Effector memory CD4-positive, alpha-beta T cell (primary cell): Measurements from ENCODE around the gene RASAL2.

Experiments used
- DNase-seq, 3 donors: peaks; one replicate each; pipeline ENCODE4 v3.0.0-alpha.2; 2020
- H3K27ac ChIP-seq: 2 replicates; pipeline ENCODE4 v1.7.0; 2013; ENCODE audit warnings: mild to moderate bottlenecking, low read length, moderate library complexity; ENCODE audit not compliant: insufficient read depth, poor library complexity, severe bottlenecking
- H3K27me3 ChIP-seq: replicated peaks from 2 replicates; pipeline ENCODE4 v1.7.0; 2013; ENCODE audit warnings: mild to moderate bottlenecking, low read length; ENCODE audit not compliant: insufficient read depth, control insufficient read depth, poor library complexity, severe bottlenecking
- H3K36me3 ChIP-seq: 2 replicates; pipeline ENCODE4 v1.7.0; 2013; ENCODE audit warnings: mild to moderate bottlenecking, low read length, moderate library complexity; ENCODE audit not compliant: control insufficient read depth, insufficient read depth
- H3K4me1 ChIP-seq: 2 replicates; pipeline ENCODE4 v1.7.0; 2013; ENCODE audit warnings: low read length, mild to moderate bottlenecking; ENCODE audit not compliant: control insufficient read depth, insufficient read depth, poor library complexity, severe bottlenecking
- H3K4me3 ChIP-seq: 2 replicates; pipeline ENCODE4 v1.7.0; 2013; ENCODE audit warnings: low read length, low read depth, mild to moderate bottlenecking; ENCODE audit not compliant: insufficient read depth, poor library complexity, severe bottlenecking
- H3K9me3 ChIP-seq: 2 replicates; pipeline ENCODE4 v1.7.0; 2013; ENCODE audit warnings: mild to moderate bottlenecking, low read length, moderate library complexity; ENCODE audit not compliant: control insufficient read depth

RASAL2 gene

GRCh38 chr1:178266619-178267066, 172.7 kb downstream of the RASAL2 start:
- Histone ChIP-seq H3K27me3 (no peaks in the 10 kb centered on the region), H3K9me3 (no peaks in the 10 kb centered on the region), H3K4me1 (no peaks in the 10 kb centered on the region), H3K4me3 (no peak overlapping the region), H3K27ac (no peak overlapping the region), H3K36me3 (no peaks in the 10 kb centered on the region)
- no peak for DNase-seq

GRCh38 chr1:178267646-178268094, 173.8 kb downstream of the RASAL2 start:
- no peaks in the 10 kb centered on the region for H3K4me1 ChIP-seq
- H3K27ac ChIP-seq, result no peak overlapping the region
- H3K27me3 ChIP-seq, result no peaks in the 10 kb centered on the region
- H3K9me3 ChIP-seq, result no peaks in the 10 kb centered on the region
- no peak overlapping the region for H3K4me3 ChIP-seq
- no peak for DNase-seq
- no peaks in the 10 kb centered on the region for H3K36me3 ChIP-seq

- no peak overlapping the region for H3K4me3 ChIP-seq
- H3K27ac ChIP-seq, result no peak overlapping the region
- no peaks in the 10 kb centered on the region for H3K9me3 ChIP-seq
- H3K4me1 ChIP-seq, result no peaks in the 10 kb centered on the region
- no peaks in the 10 kb centered on the region for H3K27me3 ChIP-seq
- no peak for DNase-seq
- no peaks in the 10 kb centered on the region for H3K36me3 ChIP-seq
Measured at GRCh38 chr1:178271471-178271870, 177.6 kb downstream of the RASAL2 start.

- no peak for DNase-seq
- Histone ChIP-seq H3K9me3 (no peaks in the 10 kb centered on the region), H3K36me3 (no peaks in the 10 kb centered on the region), H3K4me3 (no peak overlapping the region), H3K27me3 (no peaks in the 10 kb centered on the region), H3K27ac (no peak overlapping the region), H3K4me1 (no peaks in the 10 kb centered on the region)
Measured at GRCh38 chr1:178273707-178274410, 180.0 kb downstream of the RASAL2 start.

- no peaks in the 10 kb centered on the region for H3K9me3 ChIP-seq
- no peaks in the 10 kb centered on the region for H3K36me3 ChIP-seq
- H3K27ac ChIP-seq, result no peak overlapping the region
- no peak for DNase-seq
- H3K4me3 ChIP-seq, result no peak overlapping the region
- no peaks in the 10 kb centered on the region for H3K4me1 ChIP-seq
- no peaks in the 10 kb centered on the region for H3K27me3 ChIP-seq
Measured at GRCh38 chr1:178275049-178275448, 181.1 kb downstream of the RASAL2 start.

GRCh38 chr1:178275553-178275952, 181.6 kb downstream of the RASAL2 start:
- no peaks in the 10 kb centered on the region for H3K9me3 ChIP-seq
- H3K4me1 ChIP-seq, result no peaks in the 10 kb centered on the region
- no peaks in the 10 kb centered on the region for H3K27me3 ChIP-seq
- no peak overlapping the region for H3K27ac ChIP-seq
- no peaks in the 10 kb centered on the region for H3K36me3 ChIP-seq
- H3K4me3 ChIP-seq, result no peak overlapping the region
- no peak for DNase-seq

- no peak overlapping the region for H3K4me3 ChIP-seq
- no peaks in the 10 kb centered on the region for H3K36me3 ChIP-seq
- no peaks in the 10 kb centered on the region for H3K9me3 ChIP-seq
- H3K27ac ChIP-seq, result no peak overlapping the region
- DNase-seq, result no peak
- no peaks in the 10 kb centered on the region for H3K27me3 ChIP-seq
- H3K4me1 ChIP-seq, result no peaks in the 10 kb centered on the region
Measured at GRCh38 chr1:178277793-178278530, 184.1 kb downstream of the RASAL2 start.

GRCh38 chr1:178278916-178279686, 185.2 kb downstream of the RASAL2 start:
- H3K27ac ChIP-seq, result no peak overlapping the region
- no peaks in the 10 kb centered on the region for H3K27me3 ChIP-seq
- no peaks in the 10 kb centered on the region for H3K4me1 ChIP-seq
- no peak for DNase-seq
- H3K4me3 ChIP-seq, result no peak overlapping the region
- no peaks in the 10 kb centered on the region for H3K9me3 ChIP-seq
- no peaks in the 10 kb centered on the region for H3K36me3 ChIP-seq

- no peak for DNase-seq
- no peak overlapping the region for H3K4me3 ChIP-seq
- no peak overlapping the region for H3K27ac ChIP-seq
Measured at GRCh38 chr1:178282949-178283367, 189.1 kb downstream of the RASAL2 start.

GRCh38 chr1:178283409-178283808, 189.5 kb downstream of the RASAL2 start:
- H3K27ac ChIP-seq, result no peak overlapping the region
- H3K4me1 ChIP-seq, result no peaks in the 10 kb centered on the region
- no peaks in the 10 kb centered on the region for H3K36me3 ChIP-seq
- H3K27me3 ChIP-seq, result no peaks in the 10 kb centered on the region
- no peak overlapping the region for H3K4me3 ChIP-seq
- H3K9me3 ChIP-seq, result no peaks in the 10 kb centered on the region
- no peak for DNase-seq

More at GRCh38 chr1:178282949-178283367, 189.1 kb downstream of the RASAL2 start:
- Histone ChIP-seq H3K4me1 (no peaks in the 10 kb centered on the region), H3K36me3 (no peaks in the 10 kb centered on the region), H3K27me3 (no peaks in the 10 kb centered on the region), H3K9me3 (no peaks in the 10 kb centered on the region)
